ENCODE results near the gene OR52E5.

GRCh38 chr11:5887172-5887571, 5.8 kb upstream of the OR52E5 start:
- TF ChIP-seq SIN3A (IDR thresholded peaks at IDR 0.05; ENCODE audit: borderline replicate concordance, insufficient read depth, low read length) (no peak), POLR2AphosphoS5 (IDR thresholded peaks at IDR 0.05; ENCODE audit: low read depth, low read length) (no peak), TAF1 (IDR thresholded peaks at IDR 0.05; ENCODE audit: borderline replicate concordance, insufficient read depth, low read length) (no peak), REST (IDR thresholded peaks at IDR 0.05; ENCODE audit: insufficient read depth in 1 of 2, low read depth in 2 of 2, low read length in 2 of 2) (no peak), FOXP2 (optimal IDR thresholded peaks at IDR 0.05; ENCODE audit: borderline replicate concordance, extremely low read depth, extremely low read length, insufficient read depth) (no peak)
